Smooth muscle cell (in vitro differentiated cells): ENCODE measurements around the gene ULBP2. TPM values are rescaled to one million over a fixed set of nuclear protein-coding genes. Genes with fewer than 3 reads are reported as not detected.
"Not testable (repeated sequence)": the region's sequence is repeated elsewhere in the genome, so short reads cannot be mapped to it uniquely, and the experiment has no call there.

ENCODE experiments used
- DNase-seq: peaks from one replicate; lab custom pipeline; 2025; ENCODE audit not compliant: unreplicated experiment; lab: John Stamatoyannopoulos, UW
- H2AFZ ChIP-seq: fragments of 200-600 bp; sonication (generic); 2 replicates; pipeline ENCODE4 v1.6.0; 2016; ENCODE audit warnings: antibody characterized with exemption, low read depth, mild to moderate bottlenecking
- H3F3A ChIP-seq: fragments of 200-600 bp; sonication (generic); 2 replicates; pipeline ENCODE4 v1.6.0; 2017; ENCODE audit warnings: antibody characterized with exemption, low read depth
- H3K27ac ChIP-seq: fragments of 200-600 bp; sonication (generic); 2 replicates; pipeline ENCODE4 v1.5.1; 2016; ENCODE audit warnings: low read depth, mild to moderate bottlenecking
- H3K27me3 ChIP-seq: fragments of 200-600 bp; sonication (generic); 2 replicates; pipeline ENCODE4 v1.6.1; 2016; ENCODE audit warnings: low read depth, mild to moderate bottlenecking
- H3K36me3 ChIP-seq: fragments of 200-600 bp; sonication (generic); 2 replicates; pipeline ENCODE4 v1.5.1; 2016; ENCODE audit warnings: low read depth
- H3K4me1 ChIP-seq: fragments of 200-600 bp; sonication (generic); 2 replicates; pipeline ENCODE4 v1.5.1; 2016; ENCODE audit warnings: low read depth
- H3K4me2 ChIP-seq: fragments of 200-600 bp; sonication (generic); 2 replicates; pipeline ENCODE4 v1.6.0; 2016; ENCODE audit warnings: mild to moderate bottlenecking
- H3K4me3 ChIP-seq: fragments of 200-600 bp; sonication (generic); 2 replicates; pipeline ENCODE4 v1.5.1; 2016; ENCODE audit warnings: mild to moderate bottlenecking
- H3K79me2 ChIP-seq: fragments of 200-600 bp; sonication (generic); 2 replicates; pipeline ENCODE4 v1.6.0; 2016; ENCODE audit warnings: low read depth, mild to moderate bottlenecking
- H3K9ac ChIP-seq: fragments of 200-600 bp; sonication (generic); 2 replicates; pipeline ENCODE4 v1.6.0; 2016; ENCODE audit warnings: low read depth
- H3K9me3 ChIP-seq: fragments of 200-600 bp; sonication (generic); replicated peaks from 2 replicates; pipeline ENCODE4 v1.5.1; 2016; ENCODE audit warnings: low read depth
- H4K20me1 ChIP-seq: fragments of 200-600 bp; sonication (generic); 2 replicates; pipeline ENCODE4 v1.6.0; 2016; ENCODE audit warnings: low read depth
- WGBS: methylation state at CpG from one replicate; pipeline ENCODE4 v1.1.7; 2016; ENCODE audit warnings: low lambda C conversion rate; 5-methylcytosine and 5-hydroxymethylcytosine counted together
- polyA plus RNA-seq: library from polyadenylated mRNA; unstranded; fragments of >200 nt; fragmentation: Nextera tagmentation; extraction: Ambion mirVana; gene quantifications from 2 replicates; pipeline ENCODE4 v1.2.1, GENCODE V29; 2016
- total RNA-seq: library from RNA; depleted of rRNA; stranded (reverse); fragments of >200 nt; gene quantifications from 2 replicates; pipeline ENCODE4 v1.2.3, GENCODE V29; 2014
- TF ChIP-seq, protein P1 (sequence below): fragments of 200-600 bp; sonication (generic); IDR thresholded peaks from 2 replicates; pipeline ENCODE4 v1.5.1; 2017; ENCODE audit warnings: borderline replicate concordance, mild to moderate bottlenecking, antibody characterized with exemption; ENCODE audit not compliant: insufficient read depth, poor library complexity, severe bottlenecking

ULBP2 gene
- total and polyA plus RNA-seq, 2 experiments from 2014 or later = 8.8 to 11.7 TPM

DNA sequence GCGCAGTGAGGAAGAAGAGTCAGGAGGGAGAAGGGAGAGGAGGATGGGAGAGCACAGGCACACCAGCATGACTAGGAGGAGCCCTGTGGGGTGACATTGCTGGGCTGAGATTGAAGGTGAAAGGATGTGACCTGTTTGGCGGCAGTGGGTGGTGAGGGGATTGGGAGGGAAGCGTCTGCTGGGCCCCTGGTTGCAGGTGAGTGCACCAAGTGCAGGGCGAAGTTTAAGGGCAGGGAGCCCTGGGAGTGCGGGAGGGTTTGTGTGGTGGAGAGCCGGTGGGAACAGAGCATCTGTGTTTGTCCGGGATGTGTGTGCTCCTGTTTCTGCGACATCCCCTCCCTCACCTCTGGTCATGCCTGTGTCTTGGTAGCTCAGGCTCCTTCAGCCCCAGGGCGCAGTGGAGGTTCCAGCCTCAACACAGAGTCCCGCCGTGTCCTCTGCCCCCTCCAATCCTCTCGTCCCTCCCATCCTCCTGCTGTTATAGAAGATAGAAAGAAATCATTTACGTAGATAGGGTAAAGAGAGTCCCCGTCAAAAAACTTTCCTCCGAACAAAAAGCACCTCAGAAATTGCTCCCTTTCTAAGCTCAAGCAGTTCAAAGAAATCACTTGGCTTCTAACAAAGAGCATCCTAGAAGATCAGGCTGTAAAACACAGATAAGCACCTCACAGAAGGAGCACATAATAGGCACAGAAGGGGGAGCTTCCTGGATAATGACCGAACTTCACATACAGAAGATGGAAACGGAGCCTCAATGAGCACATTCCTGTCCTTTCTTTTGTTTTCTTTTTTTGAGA is 46.9 kb downstream of the ULBP2 start:
- Histone ChIP-seq H3K36me3 (no peaks in the 10 kb centered on the region), H3K4me2 (no peak overlapping the region), H3K4me3 (no peak overlapping the region), H2AFZ (no peak overlapping the region), H3K9ac (no peak overlapping the region), H3K9me3 (no peaks in the 10 kb centered on the region), H3K27ac (no peak overlapping the region), H3K79me2 (no peaks in the 10 kb centered on the region), H3F3A (no peaks in the 10 kb centered on the region), H3K4me1 (peaks cover 11% of the 10 kb centered on the region), H4K20me1 (no peaks in the 10 kb centered on the region), H3K27me3 (peaks cover 95% of the 10 kb centered on the region)
- no peak for DNase-seq
- WGBS = 13% methylated on average over 16 of the region's 17 CpGs
- TF ChIP-seq, protein P1, sequence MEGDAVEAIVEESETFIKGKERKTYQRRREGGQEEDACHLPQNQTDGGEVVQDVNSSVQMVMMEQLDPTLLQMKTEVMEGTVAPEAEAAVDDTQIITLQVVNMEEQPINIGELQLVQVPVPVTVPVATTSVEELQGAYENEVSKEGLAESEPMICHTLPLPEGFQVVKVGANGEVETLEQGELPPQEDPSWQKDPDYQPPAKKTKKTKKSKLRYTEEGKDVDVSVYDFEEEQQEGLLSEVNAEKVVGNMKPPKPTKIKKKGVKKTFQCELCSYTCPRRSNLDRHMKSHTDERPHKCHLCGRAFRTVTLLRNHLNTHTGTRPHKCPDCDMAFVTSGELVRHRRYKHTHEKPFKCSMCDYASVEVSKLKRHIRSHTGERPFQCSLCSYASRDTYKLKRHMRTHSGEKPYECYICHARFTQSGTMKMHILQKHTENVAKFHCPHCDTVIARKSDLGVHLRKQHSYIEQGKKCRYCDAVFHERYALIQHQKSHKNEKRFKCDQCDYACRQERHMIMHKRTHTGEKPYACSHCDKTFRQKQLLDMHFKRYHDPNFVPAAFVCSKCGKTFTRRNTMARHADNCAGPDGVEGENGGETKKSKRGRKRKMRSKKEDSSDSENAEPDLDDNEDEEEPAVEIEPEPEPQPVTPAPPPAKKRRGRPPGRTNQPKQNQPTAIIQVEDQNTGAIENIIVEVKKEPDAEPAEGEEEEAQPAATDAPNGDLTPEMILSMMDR = no peak

DNA sequence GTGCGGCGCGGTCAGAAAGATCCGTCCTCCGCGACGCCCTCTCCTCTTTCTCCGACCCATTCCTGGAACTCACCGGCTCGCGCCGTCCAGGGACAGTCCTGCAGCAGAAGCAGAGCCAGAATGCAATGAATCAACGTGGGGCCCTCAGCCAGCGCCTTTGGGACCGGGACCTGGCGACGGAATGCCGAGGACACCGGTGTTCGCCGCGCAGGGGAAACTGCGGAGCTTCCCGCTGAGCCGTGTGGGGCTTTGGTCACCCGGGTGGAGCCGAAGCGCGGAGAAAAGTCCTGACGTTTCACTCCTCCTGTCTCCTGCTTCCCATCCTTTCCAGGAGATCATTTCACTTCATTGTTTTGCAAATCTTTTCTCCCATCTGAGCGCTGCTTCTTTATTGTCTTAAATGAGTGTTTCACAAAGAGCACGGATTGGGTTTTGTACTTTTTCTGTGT is 48.4 kb downstream of the ULBP2 start:
- Histone ChIP-seq H3K36me3 (no peaks in the 10 kb centered on the region), H3F3A (no peaks in the 10 kb centered on the region), H3K4me3 (peak overlapping the region; percentile 20), H3K4me2 (peak overlapping the region; percentile 78), H4K20me1 (no peaks in the 10 kb centered on the region), H3K27ac (no peak overlapping the region), H3K79me2 (no peaks in the 10 kb centered on the region), H3K9ac (no peak overlapping the region), H2AFZ (no peak overlapping the region), H3K27me3 (peaks cover 100% of the 10 kb centered on the region), H3K4me1 (peaks cover 11% of the 10 kb centered on the region), H3K9me3 (no peaks in the 10 kb centered on the region)
- 4% methylated on average over 32 of the region's 32 CpGs for WGBS
- no peak for DNase-seq
- TF ChIP-seq, protein P1 = no peak

DNA sequence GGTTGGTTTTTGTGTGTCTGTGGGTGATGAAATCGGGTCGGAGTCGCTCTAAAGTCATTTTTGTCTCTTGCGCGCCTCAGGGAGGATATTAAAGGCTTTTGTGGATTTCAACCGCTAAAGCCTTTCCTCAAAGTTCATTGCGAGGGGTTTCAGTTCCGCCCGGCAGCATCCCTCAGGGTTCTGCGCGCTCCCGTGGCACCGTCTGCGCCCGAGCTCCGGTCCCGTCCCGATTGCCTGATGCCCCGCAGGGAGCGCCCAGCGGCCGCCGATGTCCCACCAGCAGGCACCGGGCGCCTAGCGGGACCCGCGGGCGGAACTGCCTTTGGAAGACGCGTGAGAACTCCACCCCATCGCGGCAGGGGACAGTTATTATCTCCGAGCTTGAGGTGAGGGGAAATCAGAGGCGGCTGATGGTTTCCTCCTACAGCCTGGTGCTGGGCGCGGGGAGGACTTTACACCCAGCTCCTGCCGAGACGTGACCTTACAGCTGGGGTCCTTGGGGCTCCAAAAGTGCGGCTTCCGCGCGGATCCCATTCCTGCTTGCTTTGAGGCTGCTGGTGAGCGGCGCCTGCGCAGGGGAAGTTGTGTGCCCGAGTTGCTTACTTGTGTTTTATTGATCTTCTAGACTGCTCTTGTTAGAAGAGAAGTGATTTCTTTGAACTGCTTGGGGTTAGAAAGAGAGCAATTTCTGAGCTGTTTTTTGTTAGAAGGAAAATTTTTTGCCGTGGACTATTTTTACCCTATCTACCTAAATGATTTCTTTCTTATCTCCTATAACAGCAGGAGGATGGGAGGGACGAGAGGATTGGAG is 49.1 kb downstream of the ULBP2 start:
- TF ChIP-seq, protein P1 = no peak
- peak overlapping the region; percentile 20 for H3K4me3 ChIP-seq
- H3K9ac ChIP-seq = no peak overlapping the region
- H3K79me2 ChIP-seq = no peaks in the 10 kb centered on the region
- H3K4me1 ChIP-seq = peaks cover 11% of the 10 kb centered on the region
- H3K4me2 ChIP-seq = peak overlapping the region; percentile 78
- no peak for DNase-seq
- no peaks in the 10 kb centered on the region for H3F3A ChIP-seq
- H3K27me3 ChIP-seq = peaks cover 100% of the 10 kb centered on the region
- no peak overlapping the region for H2AFZ ChIP-seq
- no peaks in the 10 kb centered on the region for H3K9me3 ChIP-seq
- 4% methylated on average over 48 of the region's 49 CpGs for WGBS
- H3K27ac ChIP-seq = no peak overlapping the region
- no peaks in the 10 kb centered on the region for H3K36me3 ChIP-seq
- H4K20me1 ChIP-seq = no peaks in the 10 kb centered on the region

DNA sequence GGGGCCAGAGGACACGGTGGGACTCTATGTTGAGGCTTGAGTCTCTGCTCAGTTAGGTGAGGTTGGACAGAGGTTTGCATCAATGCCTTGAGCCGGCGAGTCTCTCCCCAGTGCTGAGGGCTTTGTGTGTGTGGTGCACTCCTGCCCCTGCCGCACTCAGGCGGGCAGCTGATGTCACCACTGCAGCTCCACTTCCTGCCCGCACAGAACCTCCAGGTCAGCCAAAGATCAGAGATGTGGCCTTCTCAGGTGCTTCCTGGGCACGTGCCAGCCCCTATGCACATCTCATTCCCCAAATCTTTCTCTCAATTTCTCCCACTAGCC is 49.6 kb downstream of the ULBP2 start:
- H3K9me3 ChIP-seq, H3F3A ChIP-seq, H4K20me1 ChIP-seq, H3K79me2 ChIP-seq, H3K9ac ChIP-seq, H2AFZ ChIP-seq, DNase-seq, H3K36me3 ChIP-seq, H3K4me3 ChIP-seq, H3K27ac ChIP-seq: not testable (repeated sequence)
- Histone ChIP-seq H3K4me2 (peak overlapping the region; percentile 78), H3K4me1 (peaks cover 11% of the 10 kb centered on the region), H3K27me3 (peaks cover 100% of the 10 kb centered on the region)
- 8% methylated on average over 7 of the region's 7 CpGs for WGBS
